Activated T-cell treated with anti-CD3 and anti-CD28 coated beads, Interleukin-2, amount 50 U/mL, for 4 hours (primary cell): ENCODE measurements around the gene ATP6V1C2. TPM values are rescaled to one million over a fixed set of nuclear protein-coding genes. Genes with fewer than 3 reads are reported as not detected.
"Not testable (repeated sequence)": the region's sequence is repeated elsewhere in the genome, so short reads cannot be mapped to it uniquely, and the experiment has no call there.

Experiments used
- ATAC-seq, 2 donors: fragments of 200-7000 bp; cut with Tn5 transposase; one replicate each; pipeline ENCODE4 v1.10.0; 2021
- DNase-seq: peaks from one replicate; pipeline ENCODE4 v3.0.0-alpha.2; 2020
- H3K27me3 Mint-ChIP-seq: one replicate; pipeline ENCODE4 v1.8.0; 2021; ENCODE audit warnings: low read depth, mixed read lengths
- H3K36me3 Mint-ChIP-seq: one replicate; pipeline ENCODE4 v1.8.0; 2022; ENCODE audit warnings: mixed read lengths; ENCODE audit not compliant: insufficient read depth
- H3K4me1 Mint-ChIP-seq: one replicate; pipeline ENCODE4 v1.8.0; 2021; ENCODE audit warnings: low read depth, mixed read lengths
- H3K4me3 Mint-ChIP-seq: one replicate; pipeline ENCODE4 v1.8.0; 2021; ENCODE audit warnings: mild to moderate bottlenecking, moderate library complexity, mixed read lengths
- H3K9me3 Mint-ChIP-seq: one replicate; pipeline ENCODE4 v1.8.0; 2021; ENCODE audit warnings: mixed read lengths
- total RNA-seq, 3 donors: library from RNA; stranded (reverse); gene quantifications; one replicate each; pipeline ENCODE4 v1.2.1, GENCODE V29; 2021

Gene ATP6V1C2
- total RNA-seq, 3 donors from 2014 or later, result 0.14 TPM; not detected in 2

DNA sequence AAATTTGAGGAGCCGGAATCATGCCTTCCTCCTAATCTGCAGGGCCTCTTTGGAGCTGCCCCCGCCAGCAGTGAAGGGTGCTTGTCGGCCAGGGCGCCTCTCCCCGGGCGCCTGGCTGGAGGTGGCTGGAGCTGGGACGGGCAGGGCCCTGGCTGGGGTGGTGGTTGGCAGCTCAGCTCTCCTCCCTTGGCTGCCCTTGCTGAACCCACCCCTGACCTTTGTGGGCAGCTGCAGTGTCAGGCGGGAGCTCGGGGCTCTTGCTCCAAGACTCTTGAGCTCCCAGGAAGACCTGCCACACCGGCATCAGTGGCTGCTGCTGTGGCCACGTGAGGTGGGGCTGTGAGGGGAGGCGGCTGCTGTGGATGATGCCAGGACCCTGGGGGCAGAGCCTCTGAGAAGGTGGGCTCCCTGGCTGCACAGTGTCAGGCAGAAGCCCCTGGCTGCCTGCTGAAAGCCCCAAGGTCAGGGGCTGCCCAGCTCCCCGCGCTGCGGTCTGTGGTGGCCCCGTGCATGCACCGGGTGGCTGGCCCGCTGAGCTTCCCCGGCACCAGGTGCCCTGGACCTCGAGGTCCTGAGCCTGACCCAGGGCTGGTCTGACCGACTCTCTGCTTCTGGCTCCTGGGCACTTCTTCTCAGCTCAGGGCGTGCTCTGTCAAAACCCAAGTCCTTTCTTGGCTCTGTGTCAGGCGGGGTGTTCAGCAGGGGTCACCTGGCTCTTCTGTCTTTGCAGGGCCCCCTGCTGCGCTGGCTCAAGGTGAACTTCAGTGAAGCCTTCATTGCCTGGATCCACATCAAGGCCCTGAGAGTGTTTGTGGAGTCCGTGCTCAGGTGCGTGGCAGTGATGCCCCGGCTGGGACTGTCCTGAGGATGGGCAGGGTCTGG lies 56.7 kb downstream of the ATP6V1C2 start:
- ATAC-seq, result no peak
- no peaks in the 10 kb centered on the region for H3K9me3 Mint-ChIP-seq
- no peaks in the 10 kb centered on the region for H3K4me1 Mint-ChIP-seq
- peaks cover 11% of the 10 kb centered on the region for H3K36me3 Mint-ChIP-seq
- no peak overlapping the region for H3K4me3 Mint-ChIP-seq
- DNase-seq, result no peak
- no peaks in the 10 kb centered on the region for H3K27me3 Mint-ChIP-seq

GRCh38 chr2:10778724-10779115 lies 57.3 kb downstream of the ATP6V1C2 start:
- H3K27me3 Mint-ChIP-seq, result no peaks in the 10 kb centered on the region
- H3K4me1 Mint-ChIP-seq, result no peaks in the 10 kb centered on the region

GRCh38 chr2:10779776-10780490 lies 58.5 kb downstream of the ATP6V1C2 start:
- peaks cover 27% of the 10 kb centered on the region for H3K36me3 Mint-ChIP-seq
- no peaks in the 10 kb centered on the region for H3K9me3 Mint-ChIP-seq
- ATAC-seq (no peak), DNase-seq (no peak)
- no peaks in the 10 kb centered on the region for H3K27me3 Mint-ChIP-seq
- no peak overlapping the region for H3K4me3 Mint-ChIP-seq
- no peaks in the 10 kb centered on the region for H3K4me1 Mint-ChIP-seq

More at GRCh38 chr2:10778724-10779115, 57.3 kb downstream of the ATP6V1C2 start:
- no peak for DNase-seq
- Mint-ChIP-seq H3K9me3 (no peaks in the 10 kb centered on the region), H3K4me3 (no peak overlapping the region), H3K36me3 (peaks cover 16% of the 10 kb centered on the region)
- ATAC-seq, result no peak

GRCh38 chr2:10780491-10780820 lies 59.0 kb downstream of the ATP6V1C2 start:
- no peak overlapping the region for H3K4me3 Mint-ChIP-seq
- peaks cover 32% of the 10 kb centered on the region for H3K36me3 Mint-ChIP-seq
- ATAC-seq (no peak), DNase-seq (no peak)
- no peaks in the 10 kb centered on the region for H3K4me1 Mint-ChIP-seq
- H3K27me3 Mint-ChIP-seq, result no peaks in the 10 kb centered on the region
- no peaks in the 10 kb centered on the region for H3K9me3 Mint-ChIP-seq

DNA sequence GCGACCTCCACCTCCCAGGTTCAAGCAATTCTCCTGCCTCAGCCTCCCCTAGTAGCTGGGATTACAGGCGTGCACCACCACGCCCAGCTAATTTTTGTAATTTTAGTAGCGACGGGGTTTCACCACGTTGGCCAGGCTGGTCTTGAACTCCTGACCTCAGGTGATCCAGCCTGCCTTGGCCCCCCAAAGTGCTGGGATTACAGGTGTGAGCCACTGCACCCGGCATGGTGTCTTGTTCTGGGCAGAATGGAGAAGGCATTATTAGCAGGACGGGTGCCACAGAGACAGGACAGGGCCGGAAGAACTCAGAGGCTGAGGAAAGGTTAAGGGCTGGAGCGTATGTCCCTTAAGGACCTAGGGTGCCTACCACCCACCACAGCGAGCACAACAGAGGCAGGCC lies 59.4 kb downstream of the ATP6V1C2 start:
- not testable (repeated sequence) for H3K4me3 Mint-ChIP-seq, DNase-seq, H3K9me3 Mint-ChIP-seq, H3K4me1 Mint-ChIP-seq, H3K27me3 Mint-ChIP-seq, ATAC-seq
- H3K36me3 Mint-ChIP-seq, result peaks cover 32% of the 10 kb centered on the region

DNA sequence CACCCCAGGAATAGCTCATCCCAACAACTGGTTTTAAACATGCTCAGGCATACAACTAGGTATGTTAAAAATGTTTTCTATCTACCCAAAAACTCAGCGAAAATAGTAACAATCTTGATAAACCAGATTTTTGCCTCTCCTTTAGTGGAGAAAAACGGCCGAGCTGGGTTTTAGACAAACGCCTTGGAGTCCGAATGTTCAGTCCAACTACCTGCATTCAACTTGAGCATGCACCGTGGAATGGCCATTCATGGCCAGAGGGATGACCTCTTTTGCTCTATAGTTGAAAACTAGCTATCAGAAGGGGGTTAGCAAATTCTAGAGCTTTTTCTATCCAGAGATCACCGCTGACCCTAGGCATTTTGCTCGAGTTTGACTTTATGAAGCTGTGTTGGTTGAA lies 60.3 kb downstream of the ATP6V1C2 start:
- H3K36me3 Mint-ChIP-seq, result peaks cover 38% of the 10 kb centered on the region
- no peak overlapping the region for H3K4me3 Mint-ChIP-seq
- no peaks in the 10 kb centered on the region for H3K9me3 Mint-ChIP-seq
- H3K4me1 Mint-ChIP-seq, result no peaks in the 10 kb centered on the region
- ATAC-seq, result no peak
- H3K27me3 Mint-ChIP-seq, result no peaks in the 10 kb centered on the region
- DNase-seq, result no peak

DNA sequence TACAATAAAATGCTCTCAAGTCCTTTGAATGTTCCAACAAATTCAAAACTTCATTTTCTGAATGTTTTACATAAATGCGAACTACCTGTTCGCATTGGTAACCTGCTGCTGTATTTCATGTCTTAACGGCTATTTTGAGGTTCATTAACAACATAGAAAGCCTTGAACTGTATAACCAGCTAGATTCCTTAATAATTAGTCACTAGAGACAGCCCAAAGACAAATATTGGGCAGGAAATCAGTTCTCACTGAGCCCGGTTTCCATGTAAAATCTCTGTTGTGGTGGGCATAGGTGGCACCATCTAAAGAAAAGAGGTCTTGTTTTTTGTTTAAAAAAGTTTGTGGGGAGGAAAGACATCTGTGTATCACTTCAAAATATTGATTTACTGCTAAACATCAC lies 62.0 kb downstream of the ATP6V1C2 start:
- peaks cover 54% of the 10 kb centered on the region for H3K36me3 Mint-ChIP-seq
- H3K4me3 Mint-ChIP-seq, result no peak overlapping the region

GRCh38 chr2:10784719-10785118 lies 63.3 kb downstream of the ATP6V1C2 start:
- H3K9me3 Mint-ChIP-seq, result no peaks in the 10 kb centered on the region
- ATAC-seq (no peak), DNase-seq (no peak)
- H3K4me1 Mint-ChIP-seq, result no peaks in the 10 kb centered on the region
- no peaks in the 10 kb centered on the region for H3K27me3 Mint-ChIP-seq
- no peak overlapping the region for H3K4me3 Mint-ChIP-seq
- H3K36me3 Mint-ChIP-seq, result peaks cover 65% of the 10 kb centered on the region

More for the DNA sequence above, 62.0 kb downstream of the ATP6V1C2 start:
- H3K4me1 Mint-ChIP-seq, result no peaks in the 10 kb centered on the region
- DNase-seq, result no peak
- ATAC-seq, result no peak
- H3K27me3 Mint-ChIP-seq, result no peaks in the 10 kb centered on the region
- no peaks in the 10 kb centered on the region for H3K9me3 Mint-ChIP-seq

GRCh38 chr2:10785260-10785659 lies 63.8 kb downstream of the ATP6V1C2 start:
- ATAC-seq (no peak), DNase-seq (no peak)
- no peaks in the 10 kb centered on the region for H3K9me3 Mint-ChIP-seq
- H3K36me3 Mint-ChIP-seq, result peaks cover 66% of the 10 kb centered on the region
- peaks cover 3% of the 10 kb centered on the region for H3K4me1 Mint-ChIP-seq
- H3K4me3 Mint-ChIP-seq, result no peak overlapping the region
- no peaks in the 10 kb centered on the region for H3K27me3 Mint-ChIP-seq

DNA sequence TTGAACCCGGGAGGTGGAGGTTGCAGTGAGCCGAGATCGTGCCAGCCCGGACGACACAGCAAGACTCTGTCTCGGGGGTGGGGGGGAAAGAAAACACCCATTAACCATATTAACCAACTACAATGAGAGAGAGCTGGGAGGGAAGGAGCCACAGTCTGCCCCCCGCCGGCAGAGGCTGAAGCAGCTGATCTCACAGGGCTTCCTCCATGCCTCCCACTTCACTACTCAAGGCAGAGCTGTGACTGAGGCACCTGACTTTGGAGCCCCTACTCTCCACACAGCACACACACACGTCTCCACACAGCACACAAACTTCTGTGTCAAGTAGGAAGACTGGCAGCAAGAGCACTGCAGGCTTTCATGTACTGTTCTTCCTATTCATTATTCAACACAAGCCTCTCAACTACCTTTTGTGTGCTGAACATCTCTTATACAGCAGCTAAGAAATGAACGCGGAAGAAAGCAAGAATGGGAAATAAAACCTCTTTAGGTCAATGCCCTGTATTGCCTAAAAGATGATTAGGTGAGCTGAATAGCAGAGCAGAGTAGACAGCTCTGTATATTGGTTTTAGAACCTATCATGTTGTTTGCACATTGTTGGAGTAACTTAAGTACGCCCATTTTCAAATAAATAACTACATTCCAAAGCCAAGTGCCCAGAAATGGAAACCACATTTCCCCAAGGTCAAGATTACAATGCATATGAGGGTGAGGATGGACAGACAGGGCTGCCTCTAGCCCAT lies 65.0 kb downstream of the ATP6V1C2 start:
- H3K9me3 Mint-ChIP-seq, result no peaks in the 10 kb centered on the region
- ATAC-seq (no peak), DNase-seq (no peak)
- H3K36me3 Mint-ChIP-seq, result peaks cover 73% of the 10 kb centered on the region
- no peak overlapping the region for H3K4me3 Mint-ChIP-seq
- peaks cover 13% of the 10 kb centered on the region for H3K4me1 Mint-ChIP-seq
- no peaks in the 10 kb centered on the region for H3K27me3 Mint-ChIP-seq

GRCh38 chr2:10787176-10787968 lies 65.9 kb downstream of the ATP6V1C2 start:
- peak; percentile 27 for DNase-seq
- Mint-ChIP-seq H3K9me3 (no peaks in the 10 kb centered on the region), H3K27me3 (no peaks in the 10 kb centered on the region), H3K36me3 (peaks cover 79% of the 10 kb centered on the region), H3K4me1 (peaks cover 23% of the 10 kb centered on the region), H3K4me3 (no peak overlapping the region)
- ATAC-seq, result no peak

- ATAC-seq (no peak), DNase-seq (no peak)
- H3K36me3 Mint-ChIP-seq, result peaks cover 80% of the 10 kb centered on the region
- no peak overlapping the region for H3K4me3 Mint-ChIP-seq
- H3K4me1 Mint-ChIP-seq, result peaks cover 30% of the 10 kb centered on the region
- no peaks in the 10 kb centered on the region for H3K9me3 Mint-ChIP-seq
- H3K27me3 Mint-ChIP-seq, result no peaks in the 10 kb centered on the region
Measured at GRCh38 chr2:10788855-10789254, 67.4 kb downstream of the ATP6V1C2 start.

- H3K27me3 Mint-ChIP-seq, result no peaks in the 10 kb centered on the region
- peaks cover 72% of the 10 kb centered on the region for H3K36me3 Mint-ChIP-seq
- H3K4me3 Mint-ChIP-seq, result peak overlapping the region; percentile 62
- H3K9me3 Mint-ChIP-seq, result no peaks in the 10 kb centered on the region
- H3K4me1 Mint-ChIP-seq, result peaks cover 30% of the 10 kb centered on the region
- ATAC-seq (peak; percentile 67 to 82), DNase-seq (no peak)
Measured at GRCh38 chr2:10790228-10790973, 69.0 kb downstream of the ATP6V1C2 start.
